Dendritic cell treated with granulocyte-macrophage colony-stimulating factor and Interleukin-4, amounts not matched to agents 40 ng/mL and 50 ng/mL, for 4 days (primary cell): ENCODE measurements around the gene CDA.

Experiments used
- H3K27ac Mint-ChIP-seq: one replicate; pipeline ENCODE4 v1.8.0; 2022; ENCODE audit warnings: mild to moderate bottlenecking, mixed read lengths
- H3K27me3 Mint-ChIP-seq: one replicate; pipeline ENCODE4 v1.8.0; 2022; ENCODE audit warnings: mild to moderate bottlenecking, mixed read lengths
- H3K36me3 Mint-ChIP-seq: one replicate; pipeline ENCODE4 v1.8.0; 2022; ENCODE audit warnings: low read depth, mixed read lengths
- H3K4me1 Mint-ChIP-seq: one replicate; pipeline ENCODE4 v1.8.0; 2022; ENCODE audit warnings: low read depth, mixed read lengths
- H3K4me3 Mint-ChIP-seq: one replicate; pipeline ENCODE4 v1.8.0; 2022; ENCODE audit warnings: mild to moderate bottlenecking, moderate library complexity, mixed read lengths
- H3K9me3 Mint-ChIP-seq: one replicate; pipeline ENCODE4 v1.8.0; 2022; ENCODE audit warnings: mixed read lengths
- intact Hi-C: fragments of 100-400 bp; cut with micrococcal nuclease; formaldehyde crosslinking; loops from one replicate; pipeline ENCODE4 v1.15.0; 2022

The CDA gene

DNA sequence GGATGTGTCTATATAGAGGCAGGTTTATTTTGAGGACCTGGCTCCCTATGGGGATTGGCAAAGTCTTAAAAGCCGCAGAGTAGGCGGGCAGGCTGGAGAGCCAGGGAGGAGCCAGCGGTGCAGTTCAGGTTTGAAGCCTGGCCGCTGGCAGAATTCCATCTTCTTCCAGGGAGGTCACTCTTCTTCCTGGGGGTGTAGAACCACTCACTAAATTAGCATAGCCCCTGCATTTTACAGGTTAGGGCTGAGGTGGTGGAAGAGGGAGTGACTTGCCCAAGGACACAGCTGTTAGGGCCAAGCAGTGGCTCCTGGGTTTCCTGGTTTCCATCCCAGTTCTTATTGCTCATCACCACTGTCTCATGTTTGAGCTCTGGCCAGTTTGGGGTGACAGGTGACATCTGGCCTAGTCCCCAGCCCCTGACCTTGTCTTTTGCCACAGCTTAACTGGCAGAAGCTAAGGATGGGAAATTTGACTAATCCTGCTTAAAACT, 45.7 kb downstream of the CDA start:
- Mint-ChIP-seq H3K9me3 (no peaks in the 10 kb centered on the region), H3K27ac (no peak overlapping the region), H3K27me3 (peaks cover 4% of the 10 kb centered on the region), H3K4me1 (peaks cover 9% of the 10 kb centered on the region), H3K36me3 (peaks cover 34% of the 10 kb centered on the region), H3K4me3 (peak overlapping the region; percentile 81)
- intact Hi-C loops, result no loop called here

DNA sequence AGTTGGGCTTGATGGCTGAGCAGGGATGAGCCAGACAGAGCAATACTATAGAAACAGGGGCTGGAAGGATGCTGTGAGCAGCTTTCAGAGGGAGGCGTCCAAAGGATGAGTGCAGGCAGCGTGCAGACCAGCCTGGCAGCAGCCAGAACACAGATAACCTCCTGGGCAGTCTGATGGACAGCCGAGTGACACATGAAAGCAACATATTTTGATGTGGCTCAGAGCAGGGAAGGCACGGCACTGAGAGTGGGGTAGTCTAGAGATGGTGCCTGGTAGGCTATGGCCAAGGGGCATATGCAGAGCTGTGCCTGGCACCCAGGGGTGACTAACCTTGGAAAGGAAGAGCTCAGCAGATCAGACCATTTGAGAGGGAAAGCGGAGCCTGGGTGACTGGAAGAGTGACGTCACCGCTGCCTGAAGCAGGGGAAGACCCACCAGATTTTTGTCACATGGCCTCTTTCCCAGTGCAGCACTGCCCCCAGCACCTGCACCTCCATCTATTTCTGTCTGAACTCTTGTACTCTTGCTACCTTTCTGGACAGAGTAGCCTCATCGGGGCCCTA, 48.0 kb downstream of the CDA start:
- Mint-ChIP-seq H3K27ac (no peak overlapping the region), H3K4me3 (no peak overlapping the region), H3K9me3 (no peaks in the 10 kb centered on the region)

DNA sequence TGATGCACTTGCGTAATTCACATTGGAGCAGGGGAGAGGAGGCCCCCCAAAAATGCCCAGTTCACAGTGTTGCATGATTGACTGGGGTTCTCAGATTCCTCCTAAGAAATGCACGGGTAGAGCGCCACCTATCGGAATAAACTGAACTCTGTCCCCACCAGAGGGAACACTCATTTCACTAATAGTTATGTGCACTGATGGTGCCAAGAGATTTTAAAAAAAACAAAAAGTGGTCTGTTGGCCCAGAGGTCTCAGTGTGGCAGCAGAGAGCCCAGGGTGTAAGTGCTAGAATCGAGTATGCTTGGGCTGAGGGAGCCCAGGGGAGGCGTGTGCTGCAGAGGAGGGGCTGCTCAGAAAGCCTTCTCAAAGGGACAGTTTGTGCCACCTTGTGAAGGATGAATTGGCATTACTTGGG, 51.3 kb downstream of the CDA start:
- Mint-ChIP-seq H3K9me3 (no peaks in the 10 kb centered on the region), H3K4me3 (no peak overlapping the region), H3K4me1 (peaks cover 11% of the 10 kb centered on the region), H3K27me3 (no peaks in the 10 kb centered on the region), H3K36me3 (peaks cover 84% of the 10 kb centered on the region), H3K27ac (no peak overlapping the region)
- intact Hi-C loops, result loop anchor here (1.0 kb wide), 2 partner anchors 65 to 118 kb away; no protein-coding TSS in a partner anchor

More for the DNA sequence above, 48.0 kb downstream of the CDA start:
- H3K4me1 Mint-ChIP-seq, result peaks cover 13% of the 10 kb centered on the region
- peaks cover 56% of the 10 kb centered on the region for H3K36me3 Mint-ChIP-seq
- intact Hi-C loops, result no loop called here
- no peaks in the 10 kb centered on the region for H3K27me3 Mint-ChIP-seq

DNA sequence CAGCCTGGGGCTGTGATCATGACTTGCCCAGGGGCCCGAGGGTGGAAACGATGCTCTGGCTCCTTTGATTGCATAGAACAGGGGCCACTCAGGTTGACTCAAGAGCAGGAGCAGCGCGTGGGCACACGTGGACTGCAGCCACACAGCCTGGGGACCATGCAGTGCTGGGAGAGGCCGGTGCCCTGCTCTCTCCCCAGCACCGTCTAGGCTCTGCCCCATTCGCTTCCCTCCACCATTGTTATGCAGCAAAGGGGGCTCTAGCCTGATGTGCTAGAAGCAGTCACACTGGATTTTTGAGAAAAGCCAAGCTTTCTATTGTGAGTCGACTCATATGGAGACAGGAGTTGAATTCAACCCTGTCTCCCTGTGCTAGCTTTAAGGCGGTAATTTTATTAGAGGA, 53.1 kb downstream of the CDA start:
- Mint-ChIP-seq H3K9me3 (no peaks in the 10 kb centered on the region), H3K36me3 (peaks cover 87% of the 10 kb centered on the region), H3K4me3 (no peak overlapping the region), H3K27me3 (no peaks in the 10 kb centered on the region), H3K27ac (no peak overlapping the region), H3K4me1 (peaks cover 11% of the 10 kb centered on the region)
- intact Hi-C loops, result no loop called here

DNA sequence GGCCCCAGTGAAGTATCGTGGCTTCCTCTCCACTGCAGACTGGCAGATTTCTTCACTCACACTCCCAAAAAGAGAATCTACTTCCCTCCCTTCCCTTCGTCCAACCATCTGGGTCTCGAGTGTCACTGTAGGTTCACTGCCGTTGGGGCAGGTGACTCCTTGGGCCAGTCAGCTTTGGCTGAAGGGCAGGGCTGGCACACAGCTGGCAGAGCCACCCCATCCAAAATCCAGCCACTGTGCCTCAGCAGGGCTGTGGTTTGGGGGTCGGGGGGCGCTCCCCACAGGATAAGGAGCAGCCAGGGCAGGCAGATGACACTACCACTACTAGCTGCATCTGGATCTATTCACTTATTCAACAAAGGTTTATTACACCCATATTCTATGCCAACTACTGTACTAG, 54.2 kb downstream of the CDA start:
- H3K27ac Mint-ChIP-seq, result no peak overlapping the region
- intact Hi-C loops, result no loop called here

DNA sequence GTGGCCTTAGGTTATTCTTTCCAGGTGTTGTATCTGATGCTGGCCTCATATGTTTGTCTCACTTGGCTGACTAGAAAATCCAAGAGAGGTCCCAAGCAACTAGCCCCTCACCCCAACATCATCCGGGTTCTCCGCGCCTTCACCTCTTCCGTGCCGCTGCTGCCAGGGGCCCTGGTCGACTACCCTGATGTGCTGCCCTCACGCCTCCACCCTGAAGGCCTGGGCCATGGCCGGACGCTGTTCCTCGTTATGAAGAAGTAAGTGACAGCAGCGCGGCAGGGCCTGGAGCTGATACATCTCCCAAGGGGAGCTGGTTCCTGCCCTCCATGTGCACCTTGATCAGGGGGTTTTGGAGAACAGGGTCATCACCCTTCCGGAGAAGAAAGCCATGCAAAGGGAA, 55.5 kb downstream of the CDA start:
- no peaks in the 10 kb centered on the region for H3K9me3 Mint-ChIP-seq
- no peak overlapping the region for H3K4me3 Mint-ChIP-seq
- no peak overlapping the region for H3K27ac Mint-ChIP-seq
- intact Hi-C loops, result no loop called here
- peaks cover 88% of the 10 kb centered on the region for H3K36me3 Mint-ChIP-seq
- peaks cover 11% of the 10 kb centered on the region for H3K4me1 Mint-ChIP-seq
- H3K27me3 Mint-ChIP-seq, result no peaks in the 10 kb centered on the region

More for the DNA sequence above, 54.2 kb downstream of the CDA start:
- Mint-ChIP-seq H3K4me1 (peaks cover 11% of the 10 kb centered on the region), H3K4me3 (no peak overlapping the region), H3K36me3 (peaks cover 88% of the 10 kb centered on the region), H3K9me3 (no peaks in the 10 kb centered on the region), H3K27me3 (no peaks in the 10 kb centered on the region)

DNA sequence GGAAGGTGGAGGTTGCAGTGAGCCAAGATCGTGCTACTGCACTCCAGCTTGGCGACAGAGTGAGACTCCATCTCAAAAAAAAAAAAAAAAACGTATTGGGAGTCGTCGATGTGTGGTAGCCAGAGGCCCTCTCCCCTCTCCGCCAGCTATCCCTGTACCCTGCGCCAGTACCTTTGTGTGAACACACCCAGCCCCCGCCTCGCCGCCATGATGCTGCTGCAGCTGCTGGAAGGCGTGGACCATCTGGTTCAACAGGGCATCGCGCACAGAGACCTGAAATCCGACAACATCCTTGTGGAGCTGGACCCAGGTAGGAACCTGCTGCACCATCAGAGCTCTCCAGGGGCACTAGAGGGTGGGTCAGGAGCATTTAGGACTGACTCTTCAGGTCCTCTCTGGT, 56.5 kb downstream of the CDA start:
- Mint-ChIP-seq H3K27ac (no peak overlapping the region), H3K4me1 (peaks cover 7% of the 10 kb centered on the region), H3K4me3 (no peak overlapping the region), H3K27me3 (no peaks in the 10 kb centered on the region), H3K9me3 (no peaks in the 10 kb centered on the region), H3K36me3 (peaks cover 88% of the 10 kb centered on the region)
- intact Hi-C loops, result no loop called here

DNA sequence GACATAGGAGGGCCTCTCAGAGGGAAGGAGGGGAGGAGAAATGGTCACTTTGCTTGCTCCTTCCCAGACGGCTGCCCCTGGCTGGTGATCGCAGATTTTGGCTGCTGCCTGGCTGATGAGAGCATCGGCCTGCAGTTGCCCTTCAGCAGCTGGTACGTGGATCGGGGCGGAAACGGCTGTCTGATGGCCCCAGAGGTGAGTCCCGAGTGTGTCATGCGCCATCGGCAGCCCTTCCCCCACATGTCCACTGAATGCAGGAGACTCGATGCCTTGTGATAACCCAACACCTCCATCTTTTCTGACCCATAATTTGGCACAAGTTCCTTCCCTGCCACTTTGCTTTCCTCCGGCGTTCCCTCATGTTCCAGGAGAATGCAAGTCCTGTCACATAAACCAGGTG, 59.5 kb downstream of the CDA start:
- H3K4me3 Mint-ChIP-seq, result no peak overlapping the region
- peaks cover 90% of the 10 kb centered on the region for H3K36me3 Mint-ChIP-seq
- no peaks in the 10 kb centered on the region for H3K27me3 Mint-ChIP-seq
- intact Hi-C loops, result no loop called here
- H3K27ac Mint-ChIP-seq, result no peak overlapping the region
- H3K9me3 Mint-ChIP-seq, result no peaks in the 10 kb centered on the region
- peaks cover 6% of the 10 kb centered on the region for H3K4me1 Mint-ChIP-seq

DNA sequence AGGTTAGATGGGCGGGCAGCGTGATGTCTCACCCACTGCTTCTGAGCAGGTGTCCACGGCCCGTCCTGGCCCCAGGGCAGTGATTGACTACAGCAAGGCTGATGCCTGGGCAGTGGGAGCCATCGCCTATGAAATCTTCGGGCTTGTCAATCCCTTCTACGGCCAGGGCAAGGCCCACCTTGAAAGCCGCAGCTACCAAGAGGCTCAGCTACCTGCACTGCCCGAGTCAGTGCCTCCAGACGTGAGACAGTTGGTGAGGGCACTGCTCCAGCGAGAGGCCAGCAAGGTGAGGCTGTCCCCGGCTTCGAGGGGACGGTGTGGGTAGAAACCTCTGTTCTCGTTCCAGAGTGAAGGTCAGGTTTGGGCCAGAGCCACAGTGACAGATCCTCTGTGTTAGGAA, 60.0 kb downstream of the CDA start:
- H3K4me1 Mint-ChIP-seq, result peaks cover 6% of the 10 kb centered on the region
- no peaks in the 10 kb centered on the region for H3K27me3 Mint-ChIP-seq
- H3K27ac Mint-ChIP-seq, result no peak overlapping the region
- H3K4me3 Mint-ChIP-seq, result no peak overlapping the region
- H3K9me3 Mint-ChIP-seq, result no peaks in the 10 kb centered on the region
- intact Hi-C loops, result no loop called here
- peaks cover 93% of the 10 kb centered on the region for H3K36me3 Mint-ChIP-seq

DNA sequence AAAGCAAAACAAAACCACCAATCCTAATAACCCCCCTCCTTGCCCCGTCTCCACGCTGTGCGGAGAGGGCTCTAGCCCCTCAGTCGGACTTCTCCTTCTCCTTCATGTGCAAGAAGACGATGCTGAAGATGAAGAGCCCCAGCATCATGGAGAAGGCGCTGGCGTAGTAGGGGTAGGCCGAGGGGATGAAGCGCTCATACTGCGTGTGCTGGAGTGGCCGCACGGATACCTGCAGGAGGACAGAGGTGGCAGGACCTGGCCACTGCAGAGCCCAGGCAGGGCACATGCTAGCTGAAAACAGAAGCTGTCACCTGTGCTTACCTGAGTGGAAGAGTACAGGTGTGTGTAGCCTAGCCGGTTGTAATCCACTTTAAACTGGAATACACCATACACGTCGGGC, 63.4 kb downstream of the CDA start:
- no peak overlapping the region for H3K4me3 Mint-ChIP-seq
- intact Hi-C loops, result no loop called here
- H3K27ac Mint-ChIP-seq, result no peak overlapping the region
- no peaks in the 10 kb centered on the region for H3K9me3 Mint-ChIP-seq
- H3K27me3 Mint-ChIP-seq, result no peaks in the 10 kb centered on the region
- peaks cover 6% of the 10 kb centered on the region for H3K4me1 Mint-ChIP-seq
- H3K36me3 Mint-ChIP-seq, result peaks cover 100% of the 10 kb centered on the region

DNA sequence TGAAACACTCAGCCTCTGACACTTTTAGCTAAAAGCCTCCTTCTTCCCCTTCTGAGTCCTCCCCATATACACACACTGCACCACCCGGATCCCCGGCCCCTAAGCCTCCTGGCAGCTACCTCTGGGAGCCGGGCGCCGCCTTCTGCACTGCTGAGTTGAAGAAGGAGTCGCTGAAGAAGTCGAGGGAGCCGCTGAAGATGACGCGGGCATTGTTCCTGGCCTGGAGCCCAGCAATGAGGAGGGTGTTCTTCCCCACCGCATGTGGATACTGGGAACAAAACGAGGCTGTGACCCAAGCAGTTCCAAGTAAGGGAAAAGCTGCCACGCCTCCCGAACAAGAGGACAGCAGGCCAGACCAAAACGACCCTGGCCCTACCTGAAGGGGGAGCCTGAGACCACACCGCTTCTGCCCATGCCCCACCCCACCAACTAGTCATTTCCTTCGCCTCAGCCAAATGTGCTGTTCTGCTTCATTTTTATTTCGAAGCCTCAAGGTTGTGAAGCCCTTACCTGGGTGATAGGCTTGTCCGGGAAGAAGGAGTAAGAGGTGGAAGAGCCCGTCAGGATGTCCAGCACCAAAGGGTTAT, 65.3 kb downstream of the CDA start:
- Mint-ChIP-seq H3K27ac (no peak overlapping the region), H3K4me3 (no peak overlapping the region), H3K4me1 (peaks cover 10% of the 10 kb centered on the region), H3K36me3 (peaks cover 100% of the 10 kb centered on the region), H3K9me3 (no peaks in the 10 kb centered on the region), H3K27me3 (no peaks in the 10 kb centered on the region)
- intact Hi-C loops, result no loop called here

DNA sequence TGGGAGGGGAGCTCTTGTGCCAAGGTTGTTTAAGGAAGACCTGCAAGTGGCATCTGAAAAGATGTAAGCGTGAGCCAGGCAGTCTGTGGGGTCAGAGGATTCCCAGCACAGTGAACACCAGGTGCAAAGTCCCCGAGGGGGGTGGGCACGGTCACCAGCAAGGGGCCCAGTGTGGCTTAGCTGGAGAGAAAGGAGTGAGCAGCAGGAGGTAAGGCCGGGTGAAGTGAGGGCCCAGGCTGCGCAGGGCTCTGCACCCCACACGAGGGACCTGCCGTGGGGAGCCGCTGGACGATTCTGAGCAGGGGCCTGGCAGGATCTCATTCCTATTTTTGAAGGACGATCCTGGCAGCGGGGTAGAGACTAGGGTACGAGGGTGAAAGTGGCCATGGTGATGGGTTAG, 68.1 kb downstream of the CDA start:
- H3K4me1 Mint-ChIP-seq, result peaks cover 27% of the 10 kb centered on the region
- intact Hi-C loops, result no loop called here
- no peaks in the 10 kb centered on the region for H3K9me3 Mint-ChIP-seq
- H3K36me3 Mint-ChIP-seq, result peaks cover 95% of the 10 kb centered on the region
- H3K27ac Mint-ChIP-seq, result no peak overlapping the region
- H3K27me3 Mint-ChIP-seq, result no peaks in the 10 kb centered on the region
- no peak overlapping the region for H3K4me3 Mint-ChIP-seq

DNA sequence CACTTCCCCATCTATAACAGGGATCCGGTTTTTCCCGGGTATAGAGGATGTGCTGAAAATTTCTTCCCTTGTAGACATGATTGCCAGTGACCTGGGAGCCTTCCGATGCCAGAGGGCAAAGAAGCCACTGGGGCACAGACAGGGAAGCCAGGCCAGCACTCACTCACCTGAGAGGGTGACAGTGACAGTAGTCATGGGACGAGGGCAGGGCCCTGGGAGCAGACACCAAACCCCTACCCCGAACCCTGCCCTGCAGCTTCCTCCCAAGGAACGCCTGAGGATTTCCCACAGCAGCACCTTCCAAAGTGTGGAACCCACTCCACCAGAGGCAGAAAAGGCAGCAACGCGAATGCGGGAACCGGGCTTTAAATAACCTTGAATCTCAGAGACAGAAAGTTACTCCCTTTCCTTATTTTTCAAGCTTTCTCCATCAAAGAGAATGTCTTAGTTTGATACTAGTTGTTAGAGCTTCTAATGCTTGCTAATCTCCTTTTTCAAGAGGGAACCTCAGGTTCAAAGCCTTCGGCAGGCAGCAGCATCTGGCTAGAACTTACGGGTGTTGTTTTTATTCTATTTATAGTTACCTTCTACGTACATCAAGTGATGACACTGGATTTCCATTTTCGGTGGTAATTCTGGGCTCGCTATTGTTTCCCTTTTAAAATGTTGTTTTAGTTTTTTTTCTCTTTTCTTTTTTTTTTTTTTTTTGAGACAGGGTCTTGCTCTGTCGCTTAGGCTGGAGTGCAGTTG, 69.4 kb downstream of the CDA start:
- intact Hi-C loops, result no loop called here
- H3K4me1 Mint-ChIP-seq, result peaks cover 36% of the 10 kb centered on the region
- H3K27me3 Mint-ChIP-seq, result no peaks in the 10 kb centered on the region
- no peak overlapping the region for H3K27ac Mint-ChIP-seq
- no peak overlapping the region for H3K4me3 Mint-ChIP-seq
- H3K9me3 Mint-ChIP-seq, result no peaks in the 10 kb centered on the region
- H3K36me3 Mint-ChIP-seq, result peaks cover 82% of the 10 kb centered on the region

DNA sequence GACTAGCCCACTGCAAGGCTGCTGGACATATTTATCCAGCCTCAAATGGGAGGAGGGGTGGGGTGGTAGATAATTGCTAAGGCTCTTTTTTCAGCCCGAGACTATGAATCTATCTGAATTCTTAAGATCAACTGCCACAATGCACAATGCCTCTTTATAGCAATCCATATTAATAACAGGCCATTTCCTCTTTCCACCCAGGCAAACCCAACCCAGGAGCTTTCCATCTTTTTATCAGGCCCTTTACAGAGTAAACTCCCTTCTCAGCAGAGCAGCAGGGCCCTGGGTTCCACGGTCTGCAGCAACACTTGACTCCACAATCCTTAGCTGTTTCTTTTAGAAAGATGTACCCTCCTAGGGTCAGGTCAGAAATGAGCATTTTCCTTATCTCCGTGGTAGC, 71.5 kb downstream of the CDA start:
- peaks cover 62% of the 10 kb centered on the region for H3K36me3 Mint-ChIP-seq
- peaks cover 36% of the 10 kb centered on the region for H3K4me1 Mint-ChIP-seq
- no peaks in the 10 kb centered on the region for H3K27me3 Mint-ChIP-seq
- H3K4me3 Mint-ChIP-seq, result peak overlapping the region; percentile 90
- no peaks in the 10 kb centered on the region for H3K9me3 Mint-ChIP-seq
- peak overlapping the region; percentile 96 for H3K27ac Mint-ChIP-seq
- intact Hi-C loops, result no loop called here
